IPS-18a (cell line): Measurements from ENCODE around the gene ZDHHC14.
"Not testable (repeated sequence)": the region's sequence is repeated elsewhere in the genome, so short reads cannot be mapped to it uniquely, and the experiment has no call there.

Experiments
- H3K27ac ChIP-seq: one replicate; pipeline ENCODE4 v1.5.1; 2013; ENCODE audit warnings: low read length
- H3K27me3 ChIP-seq: one replicate; pipeline ENCODE4 v1.6.1; 2013; ENCODE audit warnings: mild to moderate bottlenecking, low read length; ENCODE audit not compliant: control insufficient read depth, insufficient read depth
- H3K36me3 ChIP-seq: one replicate; pipeline ENCODE4 v1.6.1; 2013; ENCODE audit warnings: low read depth, low read length; ENCODE audit not compliant: control insufficient read depth
- H3K4me1 ChIP-seq: one replicate; pipeline ENCODE4 v1.6.1; 2013; ENCODE audit warnings: low read depth, low read length; ENCODE audit not compliant: control insufficient read depth
- H3K4me3 ChIP-seq: one replicate; pipeline ENCODE4 v1.5.1; 2013; ENCODE audit warnings: low read length
- H3K9ac ChIP-seq: one replicate; pipeline ENCODE4 v1.6.1; 2013; ENCODE audit warnings: mild to moderate bottlenecking, low read length, moderate library complexity
- H3K9me3 ChIP-seq: one replicate; pipeline ENCODE4 v1.6.1; 2013; ENCODE audit warnings: low read depth, low read length; ENCODE audit not compliant: control insufficient read depth

ZDHHC14 gene

GRCh38 chr6:157710604-157711003 is 329.6 kb downstream of the ZDHHC14 start:
- no peak overlapping the region for H3K27ac ChIP-seq
- no peaks in the 10 kb centered on the region for H3K27me3 ChIP-seq
- no peaks in the 10 kb centered on the region for H3K9me3 ChIP-seq
- no peak overlapping the region for H3K9ac ChIP-seq
- no peak overlapping the region for H3K4me3 ChIP-seq
- peaks cover 33% of the 10 kb centered on the region for H3K4me1 ChIP-seq
- H3K36me3 ChIP-seq, result no peaks in the 10 kb centered on the region

GRCh38 chr6:157711060-157711459 is 330.1 kb downstream of the ZDHHC14 start:
- no peak overlapping the region for H3K4me3 ChIP-seq
- no peak overlapping the region for H3K27ac ChIP-seq
- no peak overlapping the region for H3K9ac ChIP-seq
- peaks cover 37% of the 10 kb centered on the region for H3K4me1 ChIP-seq
- no peaks in the 10 kb centered on the region for H3K27me3 ChIP-seq
- H3K36me3 ChIP-seq, result no peaks in the 10 kb centered on the region
- H3K9me3 ChIP-seq, result no peaks in the 10 kb centered on the region

- Histone ChIP-seq H3K27ac (no peak overlapping the region), H3K9ac (no peak overlapping the region), H3K27me3 (no peaks in the 10 kb centered on the region), H3K36me3 (no peaks in the 10 kb centered on the region), H3K4me3 (no peak overlapping the region), H3K4me1 (peaks cover 38% of the 10 kb centered on the region), H3K9me3 (no peaks in the 10 kb centered on the region)
Measured at GRCh38 chr6:157712585-157713295, 331.8 kb downstream of the ZDHHC14 start.

- Histone ChIP-seq H3K9ac (no peak overlapping the region), H3K4me3 (no peak overlapping the region), H3K4me1 (peaks cover 29% of the 10 kb centered on the region), H3K9me3 (no peaks in the 10 kb centered on the region), H3K36me3 (no peaks in the 10 kb centered on the region), H3K27me3 (no peaks in the 10 kb centered on the region), H3K27ac (no peak overlapping the region)
Measured at GRCh38 chr6:157713451-157714152, 332.6 kb downstream of the ZDHHC14 start.

GRCh38 chr6:157714153-157714490 is 333.1 kb downstream of the ZDHHC14 start:
- Histone ChIP-seq H3K36me3 (no peaks in the 10 kb centered on the region), H3K4me3 (no peak overlapping the region), H3K27me3 (no peaks in the 10 kb centered on the region), H3K9me3 (no peaks in the 10 kb centered on the region), H3K27ac (no peak overlapping the region), H3K4me1 (peaks cover 24% of the 10 kb centered on the region), H3K9ac (no peak overlapping the region)

GRCh38 chr6:157715728-157716164 is 334.8 kb downstream of the ZDHHC14 start:
- Histone ChIP-seq H3K36me3 (no peaks in the 10 kb centered on the region), H3K27ac (no peak overlapping the region), H3K4me1 (peaks cover 16% of the 10 kb centered on the region), H3K4me3 (no peak overlapping the region), H3K27me3 (no peaks in the 10 kb centered on the region), H3K9ac (no peak overlapping the region), H3K9me3 (no peaks in the 10 kb centered on the region)

- peaks cover 19% of the 10 kb centered on the region for H3K4me1 ChIP-seq
- no peak overlapping the region for H3K4me3 ChIP-seq
- H3K27ac ChIP-seq, result no peak overlapping the region
- no peaks in the 10 kb centered on the region for H3K9me3 ChIP-seq
- H3K36me3 ChIP-seq, result no peaks in the 10 kb centered on the region
- no peak overlapping the region for H3K9ac ChIP-seq
- no peaks in the 10 kb centered on the region for H3K27me3 ChIP-seq
Measured at GRCh38 chr6:157716251-157716995, 335.4 kb downstream of the ZDHHC14 start.

DNA sequence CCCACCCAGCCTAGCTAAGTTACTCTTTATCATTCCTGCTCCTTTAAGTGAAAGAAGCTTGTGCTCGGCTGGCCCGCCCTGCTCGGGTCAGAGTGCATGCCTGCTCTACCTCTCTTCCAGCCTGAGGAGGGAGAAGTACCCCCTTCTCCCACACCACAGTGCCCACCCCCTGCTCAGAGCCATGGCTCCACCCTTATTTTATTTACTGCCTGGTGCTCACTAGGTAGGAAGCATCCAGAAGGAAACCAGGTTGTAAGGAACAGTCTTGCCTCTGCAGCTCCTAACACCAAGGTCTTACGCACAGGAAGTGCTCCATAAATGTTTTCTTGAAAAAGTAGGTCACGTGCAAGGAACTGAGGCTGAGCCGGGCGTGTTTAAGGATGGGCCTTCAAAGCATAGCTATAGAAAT is 336.4 kb downstream of the ZDHHC14 start:
- Histone ChIP-seq H3K9ac (no peak overlapping the region), H3K9me3 (no peaks in the 10 kb centered on the region), H3K36me3 (no peaks in the 10 kb centered on the region), H3K27me3 (peaks cover 5% of the 10 kb centered on the region), H3K4me3 (no peak overlapping the region), H3K4me1 (peaks cover 19% of the 10 kb centered on the region), H3K27ac (no peak overlapping the region)

DNA sequence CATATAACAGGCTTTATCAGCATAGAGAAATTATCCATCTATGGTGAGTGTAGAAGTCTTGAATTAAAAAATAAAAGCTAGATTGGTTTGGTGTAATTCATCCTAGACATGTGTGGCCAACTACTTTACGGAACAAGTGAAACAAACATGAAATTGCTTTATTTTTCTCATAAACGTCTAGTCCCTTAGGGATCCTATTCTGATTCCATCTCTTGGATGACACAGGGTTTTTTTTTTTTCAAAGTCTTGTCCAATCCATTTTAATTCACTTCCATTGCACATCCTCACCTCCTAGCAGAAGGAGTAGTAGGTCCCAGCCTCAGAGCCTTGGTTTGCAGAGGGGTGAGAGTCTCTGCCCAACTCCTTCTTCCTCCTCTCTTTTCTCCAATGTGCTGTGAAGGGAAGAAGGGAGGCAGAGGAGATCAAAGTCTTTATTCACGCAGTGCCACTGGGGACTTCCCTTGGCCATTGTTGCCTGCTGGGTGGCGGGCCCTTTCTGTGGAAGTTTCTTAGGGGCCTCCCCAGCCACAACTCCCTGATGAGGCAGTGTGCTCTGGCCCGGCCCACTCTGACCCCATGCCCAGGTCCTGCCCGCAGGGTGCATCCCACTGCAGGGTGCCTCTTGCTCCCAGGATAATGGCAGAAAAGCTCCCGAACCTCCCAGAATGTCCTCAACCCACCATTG is 337.7 kb downstream of the ZDHHC14 start:
- no peaks in the 10 kb centered on the region for H3K9me3 ChIP-seq
- H3K36me3 ChIP-seq, result no peaks in the 10 kb centered on the region
- no peak overlapping the region for H3K9ac ChIP-seq
- peaks cover 19% of the 10 kb centered on the region for H3K4me1 ChIP-seq
- H3K27me3 ChIP-seq, result peaks cover 5% of the 10 kb centered on the region
- no peak overlapping the region for H3K4me3 ChIP-seq
- no peak overlapping the region for H3K27ac ChIP-seq

GRCh38 chr6:157720964-157721363 is 340.0 kb downstream of the ZDHHC14 start:
- H3K27me3 ChIP-seq, H3K4me3 ChIP-seq, H3K27ac ChIP-seq, H3K36me3 ChIP-seq, H3K9ac ChIP-seq, H3K4me1 ChIP-seq, H3K9me3 ChIP-seq: not testable (repeated sequence)

- H3K4me1 ChIP-seq, result peaks cover 7% of the 10 kb centered on the region
- no peaks in the 10 kb centered on the region for H3K36me3 ChIP-seq
- H3K9ac ChIP-seq, result no peak overlapping the region
- H3K9me3 ChIP-seq, result no peaks in the 10 kb centered on the region
- H3K27me3 ChIP-seq, result peaks cover 5% of the 10 kb centered on the region
- H3K27ac ChIP-seq, result no peak overlapping the region
- H3K4me3 ChIP-seq, result no peak overlapping the region
Measured at GRCh38 chr6:157721426-157721825, 340.4 kb downstream of the ZDHHC14 start.
